ENCODE results near the gene BIN1. TPM values are rescaled to one million over a fixed set of nuclear protein-coding genes. Genes with fewer than 3 reads are reported as not detected.

Gene BIN1
- total RNA-seq, 2 experiments from 2014 or later: 1.5 to 14.1 TPM

DNA sequence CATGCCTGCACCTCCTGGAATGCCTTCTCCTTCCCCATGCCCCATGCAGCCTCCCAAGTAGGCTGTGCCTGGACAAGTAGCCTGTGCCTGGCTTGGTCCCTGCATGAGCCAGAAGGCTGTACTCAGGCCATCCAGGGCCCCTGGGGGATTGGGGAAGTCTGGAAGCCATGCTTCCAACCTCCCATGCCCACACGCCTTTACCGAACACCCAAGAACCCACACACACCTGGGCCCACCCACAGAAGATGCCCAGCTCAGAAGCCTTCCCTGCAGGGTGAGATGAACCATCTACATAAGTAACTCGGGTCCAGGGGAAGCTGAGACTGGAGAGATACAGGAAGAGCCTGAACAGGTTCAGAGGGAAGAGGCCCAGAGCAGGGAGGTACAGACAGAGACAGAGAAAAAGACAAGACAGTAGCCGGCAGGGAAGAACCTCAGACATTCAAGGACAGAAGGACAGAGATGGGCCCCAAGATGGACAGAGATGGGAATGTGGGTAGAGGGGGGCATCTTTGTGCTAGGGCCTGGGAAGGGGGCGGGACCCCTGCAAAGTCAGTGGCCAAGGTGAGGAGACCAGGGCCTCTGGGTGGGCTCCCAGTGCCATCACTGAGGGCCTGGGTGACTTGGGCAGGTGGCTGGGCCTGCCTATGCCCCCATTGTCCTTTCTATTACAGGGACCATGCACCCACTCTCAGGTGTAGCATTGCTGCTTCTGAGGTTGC, 4.3 kb downstream of the BIN1 start:
- no peak overlapping the region for H3K27ac ChIP-seq (ENCODE audit: low read depth, low read length, poor library complexity, severe bottlenecking)
- no peaks in the 10 kb centered on the region for H3K9me2 ChIP-seq (ENCODE audit: insufficient read depth, low read length)
- BruUV-seq (replicated peaks): no TSS peak
- no peaks in the 10 kb centered on the region for H3K4me1 ChIP-seq (ENCODE audit: insufficient read depth, low read length, poor library complexity, severe bottlenecking)
- no peak for DNase-seq (ENCODE audit: low spot score)
- CTCF ChIA-PET (ENCODE audit: unreplicated experiment): no interaction called here
- no peaks in the 10 kb centered on the region for H4K20me1 ChIP-seq (ENCODE audit: insufficient read depth, low read length)
- no peaks in the 10 kb centered on the region for H3K79me2 ChIP-seq (ENCODE audit: insufficient read depth, low read depth, low read length)
- no peak overlapping the region for H3K4me3 ChIP-seq (ENCODE audit: low read depth, low read length, poor library complexity, severe bottlenecking)
- POLR2A ChIA-PET: interaction anchor here (0.7 kb wide), 1 partner anchor 22 kb away, joined by 3 read pairs; no protein-coding TSS in a partner anchor
- no peak overlapping the region for H2AFZ ChIP-seq (ENCODE audit: low read length)
- TF ChIP-seq, protein P1, sequence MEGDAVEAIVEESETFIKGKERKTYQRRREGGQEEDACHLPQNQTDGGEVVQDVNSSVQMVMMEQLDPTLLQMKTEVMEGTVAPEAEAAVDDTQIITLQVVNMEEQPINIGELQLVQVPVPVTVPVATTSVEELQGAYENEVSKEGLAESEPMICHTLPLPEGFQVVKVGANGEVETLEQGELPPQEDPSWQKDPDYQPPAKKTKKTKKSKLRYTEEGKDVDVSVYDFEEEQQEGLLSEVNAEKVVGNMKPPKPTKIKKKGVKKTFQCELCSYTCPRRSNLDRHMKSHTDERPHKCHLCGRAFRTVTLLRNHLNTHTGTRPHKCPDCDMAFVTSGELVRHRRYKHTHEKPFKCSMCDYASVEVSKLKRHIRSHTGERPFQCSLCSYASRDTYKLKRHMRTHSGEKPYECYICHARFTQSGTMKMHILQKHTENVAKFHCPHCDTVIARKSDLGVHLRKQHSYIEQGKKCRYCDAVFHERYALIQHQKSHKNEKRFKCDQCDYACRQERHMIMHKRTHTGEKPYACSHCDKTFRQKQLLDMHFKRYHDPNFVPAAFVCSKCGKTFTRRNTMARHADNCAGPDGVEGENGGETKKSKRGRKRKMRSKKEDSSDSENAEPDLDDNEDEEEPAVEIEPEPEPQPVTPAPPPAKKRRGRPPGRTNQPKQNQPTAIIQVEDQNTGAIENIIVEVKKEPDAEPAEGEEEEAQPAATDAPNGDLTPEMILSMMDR (conservative IDR thresholded peaks at IDR 0.05; ENCODE audit: low read length): no peak
- TF ChIP-seq EZH2phosphoT487 (IDR thresholded peaks at IDR 0.05; ENCODE audit: borderline replicate concordance, low read depth, low read length): no peak
- H3K36me3 ChIP-seq (ENCODE audit: insufficient read depth, low read length): no peaks in the 10 kb centered on the region
- intact Hi-C loops (cut with micrococcal nuclease; ENCODE audit: unreplicated experiment): no loop called here
- H3K9me3 ChIP-seq (ENCODE audit: low read length): no peaks in the 10 kb centered on the region
- no peak overlapping the region for H3K4me2 ChIP-seq (ENCODE audit: low read length)

DNA sequence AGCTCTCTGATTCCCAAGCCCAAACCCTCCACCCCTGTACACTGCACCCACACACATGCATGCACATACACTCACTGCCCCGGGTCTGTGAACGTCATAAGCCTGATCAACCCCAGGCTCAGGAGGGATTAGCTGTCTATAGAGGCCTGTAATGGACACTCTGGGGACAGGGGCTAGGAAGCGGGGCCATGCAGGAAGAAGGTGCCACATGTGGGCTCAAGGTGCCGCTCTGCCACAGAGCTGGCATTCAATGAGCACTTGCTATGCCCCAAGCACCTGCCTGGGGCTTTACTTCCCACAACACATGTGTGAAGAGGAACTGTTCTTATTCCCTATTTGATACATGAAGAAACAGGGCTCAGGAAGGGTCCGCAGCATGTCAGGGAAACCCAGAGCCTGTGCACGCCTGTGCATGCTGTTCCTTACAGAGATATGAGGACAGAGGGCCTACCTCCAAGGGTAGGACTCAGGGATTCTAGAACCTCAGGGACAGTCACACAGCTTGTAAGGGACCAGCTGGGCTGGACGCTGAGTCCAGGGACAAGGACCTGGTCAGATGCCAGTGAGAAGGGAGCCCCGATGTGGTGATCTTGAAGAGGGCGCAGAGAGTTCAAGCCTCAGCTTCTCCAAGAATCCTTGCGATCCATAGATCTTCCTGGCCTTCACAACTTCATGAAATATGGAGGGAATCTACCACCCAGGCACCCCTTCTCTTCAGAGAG, 5.0 kb downstream of the BIN1 start:
- CTCF ChIA-PET (ENCODE audit: unreplicated experiment): interaction anchor here (0.5 kb wide), 1 partner anchor 37 kb away, joined by 7 read pairs; no protein-coding TSS in a partner anchor
- H3K9me2 ChIP-seq (ENCODE audit: insufficient read depth, low read length): no peaks in the 10 kb centered on the region
- POLR2A ChIA-PET: interaction anchor here (0.7 kb wide), 1 partner anchor 21 kb away, joined by 3 read pairs; no protein-coding TSS in a partner anchor

More for the DNA sequence above, 5.0 kb downstream of the BIN1 start:
- no peak overlapping the region for H2AFZ ChIP-seq (ENCODE audit: low read length)
- no peak overlapping the region for H3K4me2 ChIP-seq (ENCODE audit: low read length)
- H3K27ac ChIP-seq (ENCODE audit: low read depth, low read length, poor library complexity, severe bottlenecking): no peak overlapping the region
- no peaks in the 10 kb centered on the region for H3K4me1 ChIP-seq (ENCODE audit: insufficient read depth, low read length, poor library complexity, severe bottlenecking)
- no peak for DNase-seq (ENCODE audit: low spot score)
- no peaks in the 10 kb centered on the region for H3K36me3 ChIP-seq (ENCODE audit: insufficient read depth, low read length)
- no TSS peak for BruUV-seq (replicated peaks)
- H3K4me3 ChIP-seq (ENCODE audit: low read depth, low read length, poor library complexity, severe bottlenecking): no peak overlapping the region
- no peaks in the 10 kb centered on the region for H3K9me3 ChIP-seq (ENCODE audit: low read length)
- intact Hi-C loops (cut with micrococcal nuclease; ENCODE audit: unreplicated experiment): no loop called here
- TF ChIP-seq, protein P1 (conservative IDR thresholded peaks at IDR 0.05; ENCODE audit: low read length): no peak
- no peak for TF ChIP-seq EZH2phosphoT487 (IDR thresholded peaks at IDR 0.05; ENCODE audit: borderline replicate concordance, low read depth, low read length)
- no peaks in the 10 kb centered on the region for H3K79me2 ChIP-seq (ENCODE audit: insufficient read depth, low read depth, low read length)
- no peaks in the 10 kb centered on the region for H4K20me1 ChIP-seq (ENCODE audit: insufficient read depth, low read length)
